Measurements from ENCODE around the gene GPBAR1. TPM values are rescaled to one million over a fixed set of nuclear protein-coding genes. Genes with fewer than 3 reads are reported as not detected.

Gene GPBAR1
- total RNA-seq, 1 experiment from 2014 or later: 0.29 TPM

- TF ChIP-seq, protein P1, sequence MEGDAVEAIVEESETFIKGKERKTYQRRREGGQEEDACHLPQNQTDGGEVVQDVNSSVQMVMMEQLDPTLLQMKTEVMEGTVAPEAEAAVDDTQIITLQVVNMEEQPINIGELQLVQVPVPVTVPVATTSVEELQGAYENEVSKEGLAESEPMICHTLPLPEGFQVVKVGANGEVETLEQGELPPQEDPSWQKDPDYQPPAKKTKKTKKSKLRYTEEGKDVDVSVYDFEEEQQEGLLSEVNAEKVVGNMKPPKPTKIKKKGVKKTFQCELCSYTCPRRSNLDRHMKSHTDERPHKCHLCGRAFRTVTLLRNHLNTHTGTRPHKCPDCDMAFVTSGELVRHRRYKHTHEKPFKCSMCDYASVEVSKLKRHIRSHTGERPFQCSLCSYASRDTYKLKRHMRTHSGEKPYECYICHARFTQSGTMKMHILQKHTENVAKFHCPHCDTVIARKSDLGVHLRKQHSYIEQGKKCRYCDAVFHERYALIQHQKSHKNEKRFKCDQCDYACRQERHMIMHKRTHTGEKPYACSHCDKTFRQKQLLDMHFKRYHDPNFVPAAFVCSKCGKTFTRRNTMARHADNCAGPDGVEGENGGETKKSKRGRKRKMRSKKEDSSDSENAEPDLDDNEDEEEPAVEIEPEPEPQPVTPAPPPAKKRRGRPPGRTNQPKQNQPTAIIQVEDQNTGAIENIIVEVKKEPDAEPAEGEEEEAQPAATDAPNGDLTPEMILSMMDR (IDR thresholded peaks at IDR 0.05; ENCODE audit: insufficient read depth in 1 of 2, low read depth in 1 of 2, low read length in 1 of 2, severe bottlenecking in 1 of 2, unreplicated experiment in 1 of 2): peak; percentile 51 to 56
- H3K4me1 ChIP-seq: peaks cover 47% of the 10 kb centered on the region
- Mint-ChIP-seq H3K9me3 (ENCODE audit: unreplicated experiment) (no peaks in the 10 kb centered on the region), H3K27ac (ENCODE audit: unreplicated experiment) (peak overlapping the region; percentile 65), H3K4me3 (ENCODE audit: unreplicated experiment) (peak overlapping the region; percentile 45), H3K4me1 (ENCODE audit: low read depth, unreplicated experiment) (peaks cover 30% of the 10 kb centered on the region), H3K36me3 (ENCODE audit: insufficient read depth, unreplicated experiment) (peaks cover 97% of the 10 kb centered on the region), H3K27me3 (ENCODE audit: insufficient read depth, unreplicated experiment) (no peaks in the 10 kb centered on the region)
- peaks cover 1% of the 10 kb centered on the region; the same call in 1 of the 2 replicates for H3K36me3 ChIP-seq (ENCODE audit: control insufficient read depth, insufficient read depth, low read length)
- DNase-seq: peak; percentile 77 to 87
- ChIA-PET POLR2A (interaction anchor here (1.4 to 1.5 kb wide), 3 partner anchors 12 to 39 kb away, joined by 3 to 6 read pairs (median 6); partner anchors contain the start of genes AAMP, ARPC2 and PNKD), CTCF (interaction anchor here (0.7 to 1.6 kb wide), 14 partner anchors 11 to 1991 kb away, joined by 3 to 8 read pairs (median 4); partner anchors contain the start of genes AAMP and PNKD)
- intact Hi-C loops (cut with micrococcal nuclease; ENCODE audit: unreplicated experiment): loop anchor here (5.0 kb wide), 1 partner anchor 44 kb away; no protein-coding TSS in a partner anchor
- H3K27me3 ChIP-seq (replicated peaks; ENCODE audit: control insufficient read depth, insufficient read depth, low read length): no peaks in the 10 kb centered on the region
- H3K9me3 ChIP-seq: no peaks in the 10 kb centered on the region
- no TSS peak for BruUV-seq (replicated peaks)
- no peak overlapping the region for H3K4me3 ChIP-seq (ENCODE audit: low read depth, low read length)
These were observed 29.9 kb upstream of the GPBAR1 start for GRCh38 chr2:218230882-218231281.

DNA sequence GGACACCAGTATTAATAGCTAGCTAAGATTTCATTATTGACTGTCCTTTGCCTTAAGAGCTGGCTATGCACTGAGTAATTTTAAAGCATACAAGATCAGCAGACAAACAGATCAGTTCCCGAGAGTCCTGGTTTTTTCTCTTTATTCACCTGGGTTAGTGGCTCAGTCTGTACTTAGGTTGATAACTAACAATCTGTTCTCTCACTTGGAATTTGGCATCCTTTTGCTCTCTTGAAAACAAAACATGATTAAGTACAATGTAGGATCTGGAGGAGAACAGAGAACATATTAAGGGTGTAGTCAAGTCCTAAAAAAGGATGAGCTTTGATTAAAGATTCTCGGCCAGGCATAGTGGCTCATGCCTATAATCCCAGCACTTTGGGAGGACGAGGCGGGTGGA is 27.3 kb upstream of the GPBAR1 start:
- no peak overlapping the region for H3K4me3 Mint-ChIP-seq (ENCODE audit: unreplicated experiment)
- no peaks in the 10 kb centered on the region for H3K27me3 Mint-ChIP-seq (ENCODE audit: insufficient read depth, unreplicated experiment)
- H3K4me3 ChIP-seq (ENCODE audit: low read depth, low read length): no peak overlapping the region
- TF ChIP-seq, protein P1 (IDR thresholded peaks at IDR 0.05; ENCODE audit: insufficient read depth in 1 of 2, low read depth in 1 of 2, low read length in 1 of 2, severe bottlenecking in 1 of 2, unreplicated experiment in 1 of 2): no peak
- BruUV-seq (replicated peaks): no TSS peak
- peaks cover 45% of the 10 kb centered on the region for H3K4me1 ChIP-seq
- peak overlapping the region; percentile 32 for H3K27ac Mint-ChIP-seq (ENCODE audit: unreplicated experiment)
- ChIA-PET POLR2A (interaction anchor here (0.7 kb wide), 1 partner anchor 40 kb away, joined by 4 read pairs; no protein-coding TSS in a partner anchor), CTCF (interaction anchor here (0.7 kb wide), 1 partner anchor 268 kb away, joined by 3 read pairs; no protein-coding TSS in a partner anchor)
- H3K36me3 Mint-ChIP-seq (ENCODE audit: insufficient read depth, unreplicated experiment): peaks cover 97% of the 10 kb centered on the region
- no peak for DNase-seq
- intact Hi-C loops (cut with micrococcal nuclease; ENCODE audit: unreplicated experiment): loop anchor here (5.0 kb wide), 1 partner anchor 46 kb away; no protein-coding TSS in a partner anchor
- H3K9me3 ChIP-seq: no peaks in the 10 kb centered on the region
- H3K36me3 ChIP-seq (ENCODE audit: control insufficient read depth, insufficient read depth, low read length): peaks cover 1% of the 10 kb centered on the region; the same call in 1 of the 2 replicates
- no peaks in the 10 kb centered on the region for H3K27me3 ChIP-seq (replicated peaks; ENCODE audit: control insufficient read depth, insufficient read depth, low read length)
- peaks cover 30% of the 10 kb centered on the region for H3K4me1 Mint-ChIP-seq (ENCODE audit: low read depth, unreplicated experiment)
- H3K9me3 Mint-ChIP-seq (ENCODE audit: unreplicated experiment): no peaks in the 10 kb centered on the region

DNA sequence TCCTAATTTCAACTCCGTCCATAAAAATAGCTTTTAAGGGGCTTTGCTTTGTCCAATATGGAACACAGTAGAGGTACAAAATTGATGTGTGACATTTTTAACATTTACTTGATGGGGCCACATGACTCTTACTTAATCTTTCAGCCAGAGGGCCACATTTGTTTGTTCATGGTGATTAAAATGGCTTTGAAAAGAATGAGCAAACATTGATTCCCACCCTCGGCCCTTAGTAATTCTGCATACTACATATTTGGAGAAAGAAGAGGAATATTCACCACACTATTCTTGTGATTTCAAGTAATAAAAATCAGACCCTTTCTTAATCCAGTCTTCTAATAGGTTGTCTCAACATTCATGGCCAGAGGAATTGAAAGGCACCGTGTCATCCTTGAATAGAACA is 26.3 kb upstream of the GPBAR1 start:
- CTCF ChIA-PET: interaction anchor here (1.1 kb wide), 1 partner anchor 8 kb away, joined by 3 read pairs; no protein-coding TSS in a partner anchor

More for the DNA sequence above, 26.3 kb upstream of the GPBAR1 start:
- Histone ChIP-seq H3K4me3 (ENCODE audit: low read depth, low read length) (no peak overlapping the region), H3K27me3 (replicated peaks; ENCODE audit: control insufficient read depth, insufficient read depth, low read length) (no peaks in the 10 kb centered on the region), H3K36me3 (ENCODE audit: control insufficient read depth, insufficient read depth, low read length) (peaks cover 1% of the 10 kb centered on the region; the same call in 1 of the 2 replicates), H3K4me1 (peaks cover 37% of the 10 kb centered on the region), H3K9me3 (no peaks in the 10 kb centered on the region)
- TF ChIP-seq, protein P1 (IDR thresholded peaks at IDR 0.05; ENCODE audit: insufficient read depth in 1 of 2, low read depth in 1 of 2, low read length in 1 of 2, severe bottlenecking in 1 of 2, unreplicated experiment in 1 of 2): no peak
- intact Hi-C loops (cut with micrococcal nuclease; ENCODE audit: unreplicated experiment): loop anchor here (5.0 kb wide), 1 partner anchor 47 kb away; no protein-coding TSS in a partner anchor
- BruUV-seq (replicated peaks): no TSS peak
- H3K27ac Mint-ChIP-seq (ENCODE audit: unreplicated experiment): peak overlapping the region; percentile 49
- H3K36me3 Mint-ChIP-seq (ENCODE audit: insufficient read depth, unreplicated experiment): peaks cover 98% of the 10 kb centered on the region
- no peaks in the 10 kb centered on the region for H3K27me3 Mint-ChIP-seq (ENCODE audit: insufficient read depth, unreplicated experiment)
- no peaks in the 10 kb centered on the region for H3K9me3 Mint-ChIP-seq (ENCODE audit: unreplicated experiment)
- POLR2A ChIA-PET: no interaction called here
- H3K4me3 Mint-ChIP-seq (ENCODE audit: unreplicated experiment): no peak overlapping the region
- no peak for DNase-seq
- peaks cover 30% of the 10 kb centered on the region for H3K4me1 Mint-ChIP-seq (ENCODE audit: low read depth, unreplicated experiment)
